C1 segment of cervical spinal cord (tissue), 14 donors: ENCODE data around the gene MCU.
A peak's percentile ranks its signal among the peaks of the same experiment; 100 is the strongest.

Source experiments
- DNase-seq, 14 donors: peaks; one replicate each; lab custom pipeline; 2025; lab: John Stamatoyannopoulos, UW

The MCU gene

GRCh38 chr10:72801263-72801868 is 109.4 kb downstream of the MCU start:
- DNase-seq, result no peak

GRCh38 chr10:72802332-72802731 is 110.4 kb downstream of the MCU start:
- DNase-seq, result no peak

GRCh38 chr10:72802763-72803505 is 111.0 kb downstream of the MCU start:
- no peak for DNase-seq

GRCh38 chr10:72808001-72808400 is 116.1 kb downstream of the MCU start:
- DNase-seq, result peak in 1 of 14 donors; percentile 94

DNA sequence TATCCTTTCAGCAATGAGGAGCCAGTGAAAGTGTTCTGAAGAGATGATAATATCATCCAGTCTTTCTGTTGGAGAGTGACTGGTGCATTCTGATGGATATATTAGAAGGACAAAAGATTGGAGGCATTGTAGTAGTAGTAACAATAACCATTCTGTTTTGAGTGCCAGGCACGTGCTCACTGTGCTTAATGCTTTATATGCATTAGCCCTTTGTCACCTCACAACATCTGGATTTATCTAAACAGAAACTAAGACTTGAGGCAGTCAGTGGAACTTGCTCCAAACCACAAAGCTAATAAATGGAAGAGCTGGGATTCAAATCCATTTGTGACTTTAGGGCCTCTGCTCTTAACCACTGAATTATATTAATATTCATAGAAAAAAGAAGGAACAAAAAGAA is 117.1 kb downstream of the MCU start:
- DNase-seq, result no peak

GRCh38 chr10:72810976-72811375 is 119.0 kb downstream of the MCU start:
- DNase-seq, result no peak

DNA sequence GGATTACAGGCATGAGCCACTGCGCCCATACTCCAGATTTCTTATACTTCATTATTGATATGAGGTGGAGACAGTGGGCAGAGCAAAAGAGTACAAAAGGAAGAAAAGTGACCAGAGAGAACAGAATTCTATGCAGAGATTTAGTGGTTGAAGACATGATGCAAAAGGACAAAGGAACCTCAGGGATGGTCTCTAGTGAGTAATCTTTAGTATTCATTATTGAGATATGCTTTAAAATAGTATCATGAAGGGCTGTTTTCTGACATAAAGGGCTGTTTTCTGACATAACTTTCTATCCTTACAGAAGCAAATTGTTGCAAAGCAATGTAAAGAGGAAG is 120.4 kb downstream of the MCU start:
- DNase-seq, result no peak

DNA sequence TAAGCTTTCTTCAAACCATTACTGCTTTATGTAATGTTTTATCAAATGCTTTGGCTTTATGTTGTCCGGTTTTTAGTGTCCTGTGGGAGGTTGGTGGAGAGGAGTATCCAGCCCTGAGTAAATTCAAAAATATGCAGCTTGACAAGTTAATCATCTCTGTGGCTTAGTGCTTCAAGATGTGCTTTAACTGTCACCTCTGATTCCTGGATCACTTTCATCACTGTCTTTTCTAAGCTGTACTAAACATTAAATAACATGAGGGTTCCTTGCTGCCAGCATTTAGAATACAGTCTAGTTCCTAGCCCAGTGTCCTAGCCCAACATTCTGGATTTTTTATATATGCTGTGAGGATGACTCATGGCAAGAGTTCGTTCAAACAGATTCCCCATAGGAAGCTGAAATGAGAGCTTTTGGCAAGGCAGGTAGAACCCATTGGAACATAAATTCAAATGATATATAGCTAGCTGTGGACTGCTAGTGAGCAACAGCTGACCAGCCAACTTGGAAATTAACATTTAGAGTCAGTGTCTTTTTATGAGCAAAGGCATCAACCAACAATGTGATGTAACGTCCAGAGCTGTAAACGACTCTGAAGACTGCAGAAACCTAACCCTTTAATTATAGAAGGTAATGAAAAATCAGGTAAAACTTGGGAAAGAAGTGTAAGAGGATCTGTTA is 120.9 kb downstream of the MCU start:
- DNase-seq, result peak in 1 of 14 donors; percentile 45

DNA sequence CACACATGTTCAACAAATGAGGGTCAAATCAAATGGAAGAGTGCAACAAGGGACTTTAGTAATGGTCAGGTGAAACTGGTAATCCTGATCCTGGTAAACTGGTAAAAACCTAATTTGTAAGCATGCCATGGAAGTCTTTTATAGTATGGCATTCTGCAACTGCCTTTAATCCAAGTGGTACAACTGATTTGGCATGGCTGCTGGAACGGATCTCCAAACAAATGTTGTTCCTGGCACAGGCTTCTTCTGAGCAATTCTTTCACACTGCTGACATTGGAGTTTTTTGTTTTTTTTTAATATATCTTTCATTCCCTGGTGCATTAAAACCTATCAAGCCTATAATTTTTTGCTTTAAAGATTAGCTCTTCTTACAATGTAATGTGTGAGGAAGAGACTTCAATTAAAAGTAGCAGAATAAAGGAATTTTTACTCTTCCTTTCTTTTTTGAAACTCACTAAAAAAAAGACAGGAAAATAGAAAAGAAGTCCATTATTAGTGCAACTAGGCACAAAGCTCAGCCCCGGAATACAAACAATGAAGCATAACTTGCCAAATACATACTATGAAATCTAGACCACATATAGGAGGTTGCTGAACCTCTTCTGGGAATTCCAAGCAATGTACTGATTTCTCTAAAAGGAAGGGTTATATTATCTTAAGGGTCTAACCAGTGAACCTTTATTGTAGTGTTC is 122.3 kb downstream of the MCU start:
- peak in 1 of 14 donors; percentile 95 for DNase-seq

GRCh38 chr10:72816565-72816964 is 124.6 kb downstream of the MCU start:
- DNase-seq, result peak in 1 of 14 donors; percentile 18

DNA sequence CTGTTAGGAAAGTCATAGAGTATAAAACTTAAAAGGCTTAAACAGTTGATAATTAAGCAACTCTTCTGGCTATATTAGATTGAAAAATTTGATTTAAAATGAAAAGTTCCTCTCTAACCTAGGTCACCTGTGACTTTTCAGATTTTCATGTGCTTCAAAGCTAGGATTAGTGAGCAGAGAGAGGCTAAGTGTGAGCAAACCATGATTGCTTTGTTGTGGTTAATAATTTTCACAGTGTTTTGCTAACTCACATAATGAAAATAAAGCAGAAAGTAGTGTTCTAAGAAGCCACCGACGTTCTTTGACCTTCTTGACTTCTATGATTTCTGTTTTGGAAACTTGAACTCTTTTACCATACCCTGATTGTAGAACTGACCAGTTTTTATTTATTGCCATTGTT is 126.1 kb downstream of the MCU start:
- no peak for DNase-seq

GRCh38 chr10:72819053-72819452 is 127.1 kb downstream of the MCU start:
- no peak for DNase-seq

GRCh38 chr10:72821606-72822005 is 129.7 kb downstream of the MCU start:
- no peak for DNase-seq

GRCh38 chr10:72822342-72822986 is 130.5 kb downstream of the MCU start:
- no peak for DNase-seq

DNA sequence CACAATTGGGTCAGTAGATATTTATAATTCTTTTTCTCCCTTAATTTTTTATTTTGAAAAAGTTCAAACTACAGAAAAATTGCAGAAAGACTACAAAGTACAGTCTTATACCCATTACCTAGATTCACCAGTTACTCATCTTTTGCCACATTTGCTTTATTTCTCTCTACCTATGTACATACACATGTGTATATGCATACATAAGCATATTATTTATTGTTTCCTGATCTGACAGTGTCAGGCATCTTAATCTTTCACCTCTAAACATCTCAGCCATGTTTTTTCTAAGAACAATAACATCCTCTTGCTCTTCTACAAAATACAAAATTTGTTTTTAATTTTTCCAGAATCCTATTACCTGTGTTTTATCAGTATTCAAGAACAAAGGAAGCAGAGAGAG is 133.2 kb downstream of the MCU start:
- DNase-seq, result no peak

- DNase-seq, result peak in 1 of 14 donors; percentile 22
Observed at GRCh38 chr10:72826346-72826745, 134.4 kb downstream of the MCU start.

DNA sequence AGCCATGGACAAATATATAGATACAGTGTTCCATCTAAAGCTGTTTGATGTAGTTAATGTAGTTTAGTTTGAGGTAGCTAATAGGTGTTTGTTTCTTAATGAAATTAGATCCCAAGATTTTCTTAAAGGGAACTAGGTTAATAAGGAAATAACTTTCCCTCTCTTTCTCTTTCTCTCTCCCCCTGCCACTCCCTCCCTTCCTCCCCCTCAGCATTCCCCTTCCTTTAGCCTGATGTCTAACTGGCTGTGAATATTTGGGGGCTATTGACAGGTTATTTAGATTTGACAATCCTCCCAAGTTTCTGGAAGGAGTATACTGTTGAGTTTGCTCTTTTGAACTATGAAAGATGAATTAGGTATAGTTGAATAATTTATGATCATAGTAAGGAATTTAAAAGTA is 136.4 kb downstream of the MCU start:
- no peak for DNase-seq

GRCh38 chr10:72830625-72831024 is 138.7 kb downstream of the MCU start:
- peak in 1 of 14 donors; percentile 49 for DNase-seq

- DNase-seq, result peak in 1 of 14 donors; percentile 23
Observed at GRCh38 chr10:72831696-72832409, 139.9 kb downstream of the MCU start.

DNA sequence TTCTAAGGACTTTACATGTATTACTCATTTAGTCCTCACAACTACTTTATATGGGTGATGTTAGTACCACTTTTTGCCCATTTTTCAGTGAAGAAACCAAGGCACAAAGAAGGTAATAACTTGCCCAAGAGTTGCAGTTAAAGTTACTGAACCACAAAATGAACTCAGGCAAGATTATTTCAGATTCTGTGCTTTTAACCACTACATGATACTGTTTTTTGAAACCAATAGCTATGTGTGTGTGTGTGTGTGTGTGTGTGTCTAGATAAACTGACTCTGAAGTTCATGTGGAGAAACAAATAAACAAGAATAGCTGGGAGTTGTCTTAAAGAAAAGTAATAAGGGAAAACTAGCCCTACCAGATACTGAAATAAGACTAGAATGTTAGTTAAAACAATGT is 140.8 kb downstream of the MCU start:
- no peak for DNase-seq

- DNase-seq, result peak in 7 of 14 donors; percentile 1 to 69 (median 11)
Observed at GRCh38 chr10:72834183-72834825, 142.4 kb downstream of the MCU start.
